Frontal cortex (tissue), 4 donors: Measurements from ENCODE around the gene HEATR3. TPM values are rescaled to one million over a fixed set of nuclear protein-coding genes. Genes with fewer than 3 reads are reported as not detected.

Source experiments
- DNase-seq, 2 donors: peaks; one replicate each; pipeline ENCODE4 v3.0.0; 2012; ENCODE audit warnings: low spot score in 2 of 2
- FAIRE-seq: peaks from 2 replicates; lab custom pipeline; 2012; peaks lifted over from hg19 to GRCh38; lab: Jason Lieb, UNC
- total RNA-seq: library from RNA; depleted of rRNA; stranded (reverse); fragments of >200 nt; gene quantifications from one replicate; pipeline ENCODE4 v1.2.3, GENCODE V29; 2014
- donor health status: control.
- donor health status: control.
- donor health status: control.

The HEATR3 gene
- total RNA-seq = 36.7 TPM

GRCh38 chr16:50065624-50066481 is at the start of gene HEATR3:
HEATR3 (plus strand) TSS chr16:50065970; CDS start chr16:50066132, 162 bp downstream.
- DNase-seq = peak; percentile 87 to 89
- FAIRE-seq = no peak

- no peak for FAIRE-seq
- DNase-seq = no peak
Measured at GRCh38 chr16:50017553-50017952, 48.2 kb upstream of the HEATR3 start.

GRCh38 chr16:50021544-50021943 is 44.2 kb upstream of the HEATR3 start:
- FAIRE-seq (no peak), DNase-seq (no peak)

DNA sequence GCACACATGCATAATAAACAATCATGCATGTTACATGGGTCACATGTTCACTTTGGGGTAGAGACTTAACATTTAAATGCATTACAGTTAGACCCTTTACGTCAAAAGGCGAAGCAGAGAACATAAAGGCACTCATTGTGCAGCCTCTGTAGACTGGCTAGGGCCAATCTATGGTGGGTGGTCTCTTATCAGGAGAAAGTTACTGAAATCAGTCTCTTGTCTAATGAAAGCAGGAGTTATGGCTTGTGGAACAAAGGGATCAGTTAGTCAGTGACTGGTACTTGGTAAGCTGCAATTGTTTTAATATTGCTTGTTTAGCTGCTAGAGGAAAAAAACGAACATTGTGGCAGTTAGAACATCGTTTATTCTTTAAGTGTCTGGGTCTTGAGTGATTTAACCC is 42.1 kb upstream of the HEATR3 start:
- DNase-seq = no peak
- FAIRE-seq = no peak

DNA sequence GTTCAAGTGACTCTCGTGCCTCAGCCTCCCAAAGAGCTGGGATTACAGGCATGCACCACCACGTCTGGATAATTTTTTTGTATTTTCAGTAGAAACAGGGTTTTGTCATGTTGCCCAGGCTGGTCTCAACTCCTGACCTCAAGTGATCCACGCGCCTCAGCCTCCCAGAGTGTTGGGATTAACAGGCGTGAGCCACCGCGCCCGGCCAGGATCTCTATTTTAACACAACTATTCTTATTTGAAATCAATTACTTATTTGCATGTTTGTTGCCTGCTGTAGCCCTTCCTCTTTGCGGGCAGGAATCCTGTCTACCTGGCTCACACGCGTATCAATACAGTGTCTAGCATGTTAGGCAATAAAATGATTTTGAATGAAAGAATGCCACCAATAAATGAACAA is 41.6 kb upstream of the HEATR3 start:
- FAIRE-seq (no peak), DNase-seq (no peak)

DNA sequence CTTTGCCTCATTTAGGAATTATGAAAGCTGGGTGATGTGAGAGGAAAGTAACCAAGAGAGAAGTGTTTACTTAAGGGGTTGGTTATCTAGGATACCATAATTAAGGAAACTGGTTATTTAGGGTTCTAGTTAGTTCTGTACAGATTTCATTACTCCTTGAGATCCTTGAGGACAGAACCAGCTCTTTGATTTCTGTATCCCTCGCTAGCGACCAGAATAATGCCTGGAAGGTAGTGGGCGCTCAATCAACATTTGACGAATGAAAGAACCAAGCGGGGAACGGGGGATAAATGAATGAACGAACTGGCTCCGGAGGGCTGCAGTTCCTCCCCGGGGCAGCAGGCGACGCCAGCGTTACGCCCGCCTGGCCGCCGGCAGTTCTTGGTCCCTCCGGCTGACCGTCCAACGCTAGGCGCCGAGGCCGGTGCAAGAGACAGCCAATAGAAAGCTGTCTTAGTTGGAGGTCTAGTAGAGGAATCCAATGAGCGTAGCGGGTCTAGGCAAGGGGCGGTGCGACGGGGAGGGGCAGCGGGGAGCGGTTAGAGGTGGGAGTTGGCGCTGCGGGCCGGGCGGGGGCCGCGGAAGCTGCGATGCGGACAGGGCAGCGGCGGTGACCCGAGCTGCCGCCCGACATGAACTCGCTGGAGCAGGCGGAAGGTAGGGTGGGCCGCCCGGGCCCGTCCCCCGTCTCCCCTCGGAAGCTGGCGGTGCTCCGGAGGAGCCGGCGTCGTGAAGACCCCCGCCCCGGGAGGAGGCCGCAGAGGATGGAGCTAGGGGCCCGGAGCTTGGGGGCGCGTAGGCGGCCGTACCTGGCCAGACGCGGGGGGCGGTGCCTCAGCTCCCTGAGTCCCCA is 40.9 kb upstream of the HEATR3 start, which contains the start of gene CNEP1R1:
Gene CNEP1R1 (plus strand): TSS at position 542 of the 853 bp plus-strand sequence. CDS start 91 bp downstream, at position 633.
- FAIRE-seq = peak; percentile 6
- DNase-seq = peak; percentile 94 to 96

DNA sequence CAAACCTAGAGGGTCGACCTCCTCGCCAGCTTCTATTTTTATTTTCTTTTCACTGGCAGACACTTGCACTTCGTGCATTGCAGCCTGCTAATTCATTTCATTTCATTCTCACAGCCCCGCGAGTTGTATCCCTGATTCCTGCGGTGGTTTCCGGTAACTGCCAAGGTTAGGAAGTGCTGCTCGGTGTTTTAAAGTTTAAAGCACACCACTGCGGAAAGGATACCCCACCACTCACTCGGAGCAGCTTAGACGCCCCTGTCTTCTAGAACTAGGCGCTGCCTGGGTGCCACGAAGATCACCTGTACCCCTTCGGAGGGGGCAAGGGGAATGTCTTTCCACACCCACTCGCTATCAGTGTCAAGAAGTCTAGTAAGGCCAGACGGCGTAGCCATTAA is 40.2 kb upstream of the HEATR3 start:
- DNase-seq (no peak), FAIRE-seq (no peak)

DNA sequence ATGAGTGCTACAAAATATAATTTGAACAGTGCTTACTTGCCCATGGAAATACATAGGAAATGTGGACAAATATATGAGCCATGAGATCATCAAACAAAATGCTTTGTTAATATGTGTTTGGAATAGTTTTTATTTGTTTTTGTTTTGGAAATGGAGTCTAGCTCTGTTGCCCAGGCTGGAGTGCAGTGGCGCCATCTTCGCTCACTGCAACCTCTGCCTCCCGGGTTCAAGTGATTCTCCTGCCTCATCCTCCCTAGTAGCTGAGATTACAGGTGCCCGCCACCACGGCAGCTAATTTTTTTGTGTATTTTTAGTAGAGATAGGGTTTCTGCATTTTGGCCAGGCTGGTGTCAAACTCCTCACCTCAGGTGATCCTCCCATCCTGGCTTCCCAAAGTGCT is 37.9 kb upstream of the HEATR3 start:
- DNase-seq = no peak
- no peak for FAIRE-seq

GRCh38 chr16:50035468-50035992 is 30.2 kb upstream of the HEATR3 start:
- FAIRE-seq (no peak), DNase-seq (no peak)

DNA sequence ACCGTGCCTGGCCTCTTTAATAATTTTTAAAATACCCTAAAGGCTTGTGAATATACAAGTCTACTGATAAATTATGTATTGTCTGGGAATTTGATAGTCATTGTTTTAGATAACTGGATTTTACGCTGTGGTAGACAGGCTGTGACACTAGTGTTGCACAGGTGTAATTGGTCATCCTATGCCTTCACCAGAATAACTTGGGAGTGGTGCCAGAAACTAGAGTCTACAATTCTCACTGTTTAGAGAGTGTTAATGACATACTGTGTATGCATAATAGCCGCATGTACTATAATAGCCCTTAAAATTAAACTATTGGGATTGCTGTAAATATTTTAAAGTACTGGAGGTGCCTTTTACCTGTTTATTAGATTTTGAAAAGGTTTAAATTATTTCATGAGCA is 29.3 kb upstream of the HEATR3 start:
- DNase-seq (no peak), FAIRE-seq (no peak)

GRCh38 chr16:50037662-50038220 is 28.0 kb upstream of the HEATR3 start:
- FAIRE-seq (no peak), DNase-seq (no peak)

- no peak for DNase-seq
- no peak for FAIRE-seq
Measured at GRCh38 chr16:50038286-50038685, 27.5 kb upstream of the HEATR3 start.

DNA sequence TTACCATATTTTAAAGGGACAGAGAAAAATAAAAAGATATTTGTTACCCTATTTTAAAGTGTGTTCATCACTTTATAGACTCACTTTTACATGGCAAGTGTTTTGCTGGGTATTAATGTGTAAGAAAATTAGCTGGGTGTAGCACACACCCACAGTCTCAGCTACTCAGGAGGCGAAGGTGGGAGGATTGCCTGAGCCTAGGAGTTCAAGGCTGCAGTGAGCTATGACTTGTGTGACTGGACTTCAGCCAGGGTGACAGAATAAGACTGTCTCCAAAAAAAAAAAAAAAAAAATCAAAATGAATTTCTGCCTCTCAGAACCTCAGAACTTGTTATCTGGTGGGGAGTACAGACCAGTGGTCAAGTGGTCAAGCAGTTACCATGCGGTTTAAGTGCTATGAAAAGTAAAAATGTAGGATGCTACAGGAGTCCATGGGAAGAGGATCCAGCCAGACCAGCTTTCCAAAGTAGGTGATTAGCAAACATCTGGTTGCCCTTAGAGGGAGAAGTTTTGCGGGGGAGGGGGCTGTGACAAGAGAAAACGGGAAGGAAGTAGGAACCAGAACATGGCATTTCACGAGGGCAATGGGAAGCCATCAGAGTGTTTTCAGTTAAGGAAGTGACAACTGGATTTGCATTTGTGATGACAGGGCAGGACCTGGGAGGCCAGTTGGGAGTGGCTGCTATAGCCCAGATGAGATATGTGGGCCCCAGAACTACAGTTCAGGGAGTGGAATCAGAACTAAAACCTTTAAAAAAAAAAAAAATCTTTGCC is 26.8 kb upstream of the HEATR3 start:
- DNase-seq (no peak), FAIRE-seq (no peak)

GRCh38 chr16:50040018-50040417 is 25.8 kb upstream of the HEATR3 start:
- FAIRE-seq (no peak), DNase-seq (no peak)

DNA sequence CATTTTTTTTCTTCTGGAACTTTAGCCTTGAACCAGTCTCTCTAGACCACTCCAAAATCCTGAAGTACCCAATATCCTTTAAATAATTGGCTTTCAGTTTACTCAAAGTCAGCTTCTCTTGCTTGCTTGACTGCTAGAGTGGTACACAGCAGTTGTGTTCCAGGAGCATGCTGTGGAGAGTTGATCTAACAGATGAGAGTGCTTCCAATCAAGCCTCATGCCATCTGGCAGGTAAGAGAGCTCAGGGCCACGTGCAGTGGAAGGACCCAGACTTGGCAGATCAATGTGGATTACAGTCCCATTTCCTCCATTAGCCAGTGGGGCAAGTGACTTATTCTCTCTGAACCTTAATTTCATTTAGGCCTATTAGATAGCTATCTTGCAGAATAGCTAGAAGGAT is 25.1 kb upstream of the HEATR3 start:
- no peak for DNase-seq
- FAIRE-seq = no peak

DNA sequence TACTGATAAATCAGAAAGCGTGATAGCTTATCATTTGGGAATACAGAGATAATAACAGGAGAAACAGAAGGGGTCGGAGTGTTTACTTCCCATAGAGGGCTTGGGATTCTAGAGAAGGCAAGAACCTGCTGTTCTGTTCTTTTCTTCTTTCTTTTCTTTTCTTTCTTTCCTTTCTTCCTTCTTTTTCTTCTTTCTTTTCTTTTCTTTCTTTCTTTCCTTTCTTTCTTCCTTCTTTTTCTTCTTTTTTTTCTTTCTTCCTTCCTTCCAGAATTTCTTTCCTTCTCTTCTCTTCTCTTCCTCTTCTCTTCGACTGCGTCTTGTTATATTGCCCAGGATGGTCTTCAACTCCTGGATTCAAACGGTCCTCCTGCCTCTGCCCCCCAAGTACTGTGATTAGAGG is 22.4 kb upstream of the HEATR3 start:
- DNase-seq (no peak), FAIRE-seq (no peak)

DNA sequence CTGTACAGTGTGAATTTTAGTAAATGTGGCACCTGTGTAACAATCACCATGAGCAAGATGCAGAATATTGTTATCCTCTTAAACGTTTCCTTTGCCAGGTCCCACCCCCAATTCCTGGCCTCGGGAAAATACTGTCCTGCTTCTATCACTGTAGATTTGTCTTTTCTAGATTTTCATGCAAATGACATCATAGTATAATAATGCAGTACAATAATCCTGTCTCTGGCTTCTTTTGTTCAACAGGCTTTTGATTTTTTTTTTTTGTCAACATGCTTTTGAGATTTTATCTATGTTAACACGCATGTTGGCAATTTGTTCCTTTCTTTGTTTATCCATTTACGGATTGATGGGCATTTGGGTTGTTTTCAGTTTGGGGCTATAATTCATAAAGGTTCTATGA is 20.4 kb upstream of the HEATR3 start:
- no peak for DNase-seq
- FAIRE-seq = no peak

DNA sequence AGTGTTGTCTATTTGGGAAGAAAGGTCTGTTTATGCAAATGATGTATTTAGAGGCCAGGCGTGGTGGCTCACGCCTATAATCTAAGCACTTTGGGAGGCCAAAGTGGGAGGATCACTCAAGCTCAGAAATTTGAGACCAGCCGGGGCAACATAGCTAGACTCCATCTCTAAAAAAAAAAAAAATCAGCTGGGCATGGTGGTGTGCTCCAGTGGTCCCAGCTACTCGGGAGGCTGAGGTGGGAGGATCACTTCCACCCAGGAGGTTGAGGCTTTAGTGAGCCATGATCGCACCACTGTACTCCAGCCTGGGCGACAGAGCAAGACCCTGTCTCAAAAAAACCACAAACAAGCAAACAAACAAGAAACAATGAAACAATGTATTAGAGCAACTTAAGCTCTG is 18.9 kb upstream of the HEATR3 start:
- DNase-seq = no peak
- FAIRE-seq = no peak

- FAIRE-seq (no peak), DNase-seq (no peak)
Measured at GRCh38 chr16:50047864-50048263, 17.9 kb upstream of the HEATR3 start.

DNA sequence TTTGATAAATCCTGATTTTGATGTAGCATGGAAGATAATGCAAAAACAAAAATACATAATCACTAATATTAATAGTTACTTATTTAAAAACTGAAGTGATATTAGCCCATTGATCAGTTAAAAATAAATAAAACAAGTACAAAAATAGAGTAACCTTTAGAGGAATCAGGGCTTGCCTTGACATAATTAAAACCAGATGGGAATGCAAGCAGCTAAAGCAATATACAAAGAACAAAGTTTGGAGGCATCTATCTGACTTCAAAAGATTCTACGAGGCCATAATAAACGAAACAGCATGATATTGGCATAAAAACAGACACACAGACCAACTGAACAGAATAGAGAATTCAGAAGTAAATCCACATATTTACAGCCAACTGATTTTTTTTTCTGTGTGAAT is 15.0 kb upstream of the HEATR3 start:
- FAIRE-seq = no peak

More for the DNA sequence above, 15.0 kb upstream of the HEATR3 start:
- DNase-seq = no peak
